Measurements from ENCODE around the gene PPRC1.

DNA sequence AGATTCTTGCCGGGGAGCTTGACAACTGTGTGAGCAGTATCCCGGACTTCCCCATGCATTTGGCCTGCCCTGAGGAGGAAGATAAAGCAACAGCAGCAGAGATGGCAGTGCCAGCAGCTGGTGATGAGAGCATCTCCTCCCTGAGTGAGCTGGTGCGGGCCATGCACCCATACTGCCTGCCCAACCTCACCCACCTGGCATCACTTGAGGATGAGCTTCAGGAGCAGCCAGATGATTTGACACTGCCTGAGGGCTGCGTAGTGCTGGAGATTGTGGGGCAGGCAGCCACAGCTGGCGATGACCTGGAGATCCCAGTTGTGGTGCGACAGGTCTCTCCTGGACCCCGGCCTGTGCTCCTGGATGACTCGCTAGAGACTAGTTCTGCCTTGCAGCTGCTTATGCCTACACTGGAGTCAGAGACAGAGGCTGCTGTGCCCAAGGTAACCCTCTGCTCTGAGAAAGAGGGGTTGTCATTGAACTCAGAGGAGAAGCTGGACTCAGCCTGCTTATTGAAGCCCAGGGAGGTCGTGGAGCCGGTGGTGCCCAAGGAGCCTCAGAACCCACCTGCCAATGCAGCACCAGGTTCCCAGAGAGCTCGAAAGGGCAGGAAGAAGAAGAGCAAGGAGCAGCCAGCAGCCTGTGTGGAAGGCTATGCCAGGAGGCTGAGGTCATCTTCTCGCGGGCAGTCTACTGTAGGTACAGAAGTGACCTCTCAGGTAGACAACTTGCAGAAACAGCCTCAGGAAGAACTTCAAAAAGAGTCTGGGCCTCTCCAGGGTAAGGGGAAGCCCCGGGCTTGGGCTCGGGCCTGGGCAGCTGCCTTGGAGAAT is 6.7 kb downstream of the PPRC1 start:
- TF ChIP-seq, protein P1, sequence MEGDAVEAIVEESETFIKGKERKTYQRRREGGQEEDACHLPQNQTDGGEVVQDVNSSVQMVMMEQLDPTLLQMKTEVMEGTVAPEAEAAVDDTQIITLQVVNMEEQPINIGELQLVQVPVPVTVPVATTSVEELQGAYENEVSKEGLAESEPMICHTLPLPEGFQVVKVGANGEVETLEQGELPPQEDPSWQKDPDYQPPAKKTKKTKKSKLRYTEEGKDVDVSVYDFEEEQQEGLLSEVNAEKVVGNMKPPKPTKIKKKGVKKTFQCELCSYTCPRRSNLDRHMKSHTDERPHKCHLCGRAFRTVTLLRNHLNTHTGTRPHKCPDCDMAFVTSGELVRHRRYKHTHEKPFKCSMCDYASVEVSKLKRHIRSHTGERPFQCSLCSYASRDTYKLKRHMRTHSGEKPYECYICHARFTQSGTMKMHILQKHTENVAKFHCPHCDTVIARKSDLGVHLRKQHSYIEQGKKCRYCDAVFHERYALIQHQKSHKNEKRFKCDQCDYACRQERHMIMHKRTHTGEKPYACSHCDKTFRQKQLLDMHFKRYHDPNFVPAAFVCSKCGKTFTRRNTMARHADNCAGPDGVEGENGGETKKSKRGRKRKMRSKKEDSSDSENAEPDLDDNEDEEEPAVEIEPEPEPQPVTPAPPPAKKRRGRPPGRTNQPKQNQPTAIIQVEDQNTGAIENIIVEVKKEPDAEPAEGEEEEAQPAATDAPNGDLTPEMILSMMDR (conservative IDR thresholded peaks at IDR 0.05; ENCODE audit: low read depth in 2 of 2) = no peak
- TF ChIP-seq POLR2AphosphoS5 (IDR thresholded peaks at IDR 0.05; ENCODE audit: low read depth) (no peak), EZH2 (IDR thresholded peaks at IDR 0.05; ENCODE audit: low read depth, unreplicated experiment) (no peak), JUNB (IDR thresholded peaks at IDR 0.05; ENCODE audit: unreplicated experiment) (no peak), STAT1 (IDR thresholded peaks at IDR 0.05; ENCODE audit: unreplicated experiment) (no peak)
- TF ChIP-seq, protein P2, sequence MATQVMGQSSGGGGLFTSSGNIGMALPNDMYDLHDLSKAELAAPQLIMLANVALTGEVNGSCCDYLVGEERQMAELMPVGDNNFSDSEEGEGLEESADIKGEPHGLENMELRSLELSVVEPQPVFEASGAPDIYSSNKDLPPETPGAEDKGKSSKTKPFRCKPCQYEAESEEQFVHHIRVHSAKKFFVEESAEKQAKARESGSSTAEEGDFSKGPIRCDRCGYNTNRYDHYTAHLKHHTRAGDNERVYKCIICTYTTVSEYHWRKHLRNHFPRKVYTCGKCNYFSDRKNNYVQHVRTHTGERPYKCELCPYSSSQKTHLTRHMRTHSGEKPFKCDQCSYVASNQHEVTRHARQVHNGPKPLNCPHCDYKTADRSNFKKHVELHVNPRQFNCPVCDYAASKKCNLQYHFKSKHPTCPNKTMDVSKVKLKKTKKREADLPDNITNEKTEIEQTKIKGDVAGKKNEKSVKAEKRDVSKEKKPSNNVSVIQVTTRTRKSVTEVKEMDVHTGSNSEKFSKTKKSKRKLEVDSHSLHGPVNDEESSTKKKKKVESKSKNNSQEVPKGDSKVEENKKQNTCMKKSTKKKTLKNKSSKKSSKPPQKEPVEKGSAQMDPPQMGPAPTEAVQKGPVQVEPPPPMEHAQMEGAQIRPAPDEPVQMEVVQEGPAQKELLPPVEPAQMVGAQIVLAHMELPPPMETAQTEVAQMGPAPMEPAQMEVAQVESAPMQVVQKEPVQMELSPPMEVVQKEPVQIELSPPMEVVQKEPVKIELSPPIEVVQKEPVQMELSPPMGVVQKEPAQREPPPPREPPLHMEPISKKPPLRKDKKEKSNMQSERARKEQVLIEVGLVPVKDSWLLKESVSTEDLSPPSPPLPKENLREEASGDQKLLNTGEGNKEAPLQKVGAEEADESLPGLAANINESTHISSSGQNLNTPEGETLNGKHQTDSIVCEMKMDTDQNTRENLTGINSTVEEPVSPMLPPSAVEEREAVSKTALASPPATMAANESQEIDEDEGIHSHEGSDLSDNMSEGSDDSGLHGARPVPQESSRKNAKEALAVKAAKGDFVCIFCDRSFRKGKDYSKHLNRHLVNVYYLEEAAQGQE (IDR thresholded peaks at IDR 0.05; ENCODE audit: unreplicated experiment) = no peak
